GM12878 (cell line): ENCODE measurements around the gene PACS1.

Source experiments
- CBX5 ChIP-seq: sonication (generic); IDR thresholded peaks from 2 replicates; pipeline ENCODE4 v1.6.1; 2016; ENCODE audit warnings: low read depth, moderate library complexity, mild to moderate bottlenecking, inconsistent platforms
- EZH2 ChIP-seq: IDR thresholded peaks from 2 replicates; pipeline ENCODE4 v1.6.1; 2012; ENCODE audit warnings: low read depth, mild to moderate bottlenecking, control low read depth, inconsistent platforms, low read length, borderline replicate concordance; ENCODE audit not compliant: control insufficient read depth
- GABPA ChIP-seq: IDR thresholded peaks from 2 replicates; pipeline ENCODE4 v1.6.1; 2014; ENCODE audit warnings: antibody characterized with exemption, low read depth, mild to moderate bottlenecking, inconsistent platforms
- MXI1 ChIP-seq: fragments of 150-350 bp; IDR thresholded peaks from 2 replicates; pipeline ENCODE4 v1.6.1; 2011; ENCODE audit warnings: low read depth, mild to moderate bottlenecking, inconsistent platforms, low read length, improper control_type of control experiment
- POLR2AphosphoS5 ChIP-seq: IDR thresholded peaks from 2 replicates; pipeline ENCODE4 v1.6.1; 2011; ENCODE audit warnings: mild to moderate bottlenecking, low read length, inconsistent platforms
- RFX5 ChIP-seq: IDR thresholded peaks from 2 replicates; pipeline ENCODE4 v1.6.1; 2011; ENCODE audit warnings: low read depth, low read length, improper control_type of control experiment
- TF ChIP-seq, protein P1 (sequence below): IDR thresholded peaks from 2 replicates; pipeline ENCODE4 v1.6.1; 2012; ENCODE audit warnings: low read length, inconsistent platforms
- TF ChIP-seq, protein P2 (sequence below): IDR thresholded peaks from 2 replicates; pipeline ENCODE4 v1.6.1; 2011; ENCODE audit warnings: borderline replicate concordance, low read depth, mild to moderate bottlenecking, moderate library complexity, mixed read lengths, low read length; ENCODE audit not compliant: insufficient read depth; ENCODE audit errors: extremely low read length

DNA sequence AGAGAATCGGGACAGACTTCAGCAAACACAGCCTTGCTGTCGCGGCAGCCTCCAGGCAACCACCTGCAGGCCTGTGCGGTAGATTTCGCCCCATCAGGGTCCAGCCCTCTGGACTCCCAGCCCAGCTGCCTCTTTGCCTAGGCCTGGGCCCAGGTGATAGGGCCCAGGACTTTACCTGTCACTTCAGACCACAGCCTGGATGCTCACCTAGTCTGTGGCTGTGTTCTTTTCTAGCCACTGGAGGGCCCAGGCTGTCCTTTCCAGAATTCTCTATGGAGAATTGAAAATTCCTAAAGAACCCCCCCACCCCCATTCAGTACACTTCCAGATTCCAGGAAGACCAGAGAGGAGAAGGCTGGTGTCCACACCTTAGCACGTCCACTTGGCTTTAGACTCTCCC, 167.8 kb downstream of the PACS1 start:
- no peak for TF ChIP-seq RFX5
- TF ChIP-seq, protein P1, sequence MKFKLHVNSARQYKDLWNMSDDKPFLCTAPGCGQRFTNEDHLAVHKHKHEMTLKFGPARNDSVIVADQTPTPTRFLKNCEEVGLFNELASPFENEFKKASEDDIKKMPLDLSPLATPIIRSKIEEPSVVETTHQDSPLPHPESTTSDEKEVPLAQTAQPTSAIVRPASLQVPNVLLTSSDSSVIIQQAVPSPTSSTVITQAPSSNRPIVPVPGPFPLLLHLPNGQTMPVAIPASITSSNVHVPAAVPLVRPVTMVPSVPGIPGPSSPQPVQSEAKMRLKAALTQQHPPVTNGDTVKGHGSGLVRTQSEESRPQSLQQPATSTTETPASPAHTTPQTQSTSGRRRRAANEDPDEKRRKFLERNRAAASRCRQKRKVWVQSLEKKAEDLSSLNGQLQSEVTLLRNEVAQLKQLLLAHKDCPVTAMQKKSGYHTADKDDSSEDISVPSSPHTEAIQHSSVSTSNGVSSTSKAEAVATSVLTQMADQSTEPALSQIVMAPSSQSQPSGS: no peak
- TF ChIP-seq, protein P2, sequence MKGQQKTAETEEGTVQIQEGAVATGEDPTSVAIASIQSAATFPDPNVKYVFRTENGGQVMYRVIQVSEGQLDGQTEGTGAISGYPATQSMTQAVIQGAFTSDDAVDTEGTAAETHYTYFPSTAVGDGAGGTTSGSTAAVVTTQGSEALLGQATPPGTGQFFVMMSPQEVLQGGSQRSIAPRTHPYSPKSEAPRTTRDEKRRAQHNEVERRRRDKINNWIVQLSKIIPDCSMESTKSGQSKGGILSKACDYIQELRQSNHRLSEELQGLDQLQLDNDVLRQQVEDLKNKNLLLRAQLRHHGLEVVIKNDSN: no peak
- no peak for TF ChIP-seq EZH2
- TF ChIP-seq POLR2AphosphoS5: no peak
- no peak for TF ChIP-seq CBX5
- TF ChIP-seq MXI1: no peak
- TF ChIP-seq GABPA: no peak
